ENCODE measurements around the gene BTN1A1.
A peak's percentile ranks its signal among the peaks of the same experiment; 100 is the strongest.

Gene BTN1A1

DNA sequence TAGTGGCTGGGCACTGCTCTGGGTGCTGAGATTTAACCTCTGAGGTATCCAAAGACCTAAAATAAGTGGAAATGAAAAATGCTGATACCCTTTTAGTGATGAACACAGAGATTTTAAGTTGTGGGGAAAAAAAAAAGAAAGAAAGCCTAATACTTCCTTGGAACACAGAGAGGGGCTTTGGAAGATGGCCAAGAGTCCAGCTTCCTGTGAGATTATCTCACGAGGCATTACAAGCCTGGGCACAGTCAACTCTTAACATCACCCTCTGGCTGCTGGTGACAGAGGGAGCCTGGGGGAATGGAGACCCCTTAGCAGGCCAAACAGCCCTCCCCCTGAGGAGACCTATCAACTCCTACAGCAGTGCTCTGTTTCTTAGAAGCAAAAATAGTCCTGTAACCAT lies 22.7 kb upstream of the BTN1A1 start:
- Histone ChIP-seq H3K27ac (replicated peaks) (peak overlapping the region; percentile 63), H3K4me3 (replicated peaks; ENCODE audit: insufficient read depth, low read length) (no peak overlapping the region)
- TF ChIP-seq GABPA (IDR thresholded peaks at IDR 0.05; ENCODE audit: low read depth) (no peak), CTCF (IDR thresholded peaks at IDR 0.05; ENCODE audit: insufficient read depth, low read length) (no peak), REST (IDR thresholded peaks at IDR 0.05; ENCODE audit: insufficient replicate concordance, low read depth) (no peak), SPI1 (IDR thresholded peaks at IDR 0.05; ENCODE audit: borderline replicate concordance, low read depth) (no peak), POLR2AphosphoS5 (IDR thresholded peaks at IDR 0.05; ENCODE audit: low read depth) (no peak)

GRCh38 chr6:26478100-26478984 lies 21.8 kb upstream of the BTN1A1 start:
- no peak for DNase-seq (ENCODE audit: low read depth in 1 of 2, low spot score in 1 of 2)
- peak overlapping the region; percentile 63; the same call in 1 of the 2 replicates for H3K27ac ChIP-seq (replicated peaks)
- no peak for TF ChIP-seq SPI1 (IDR thresholded peaks at IDR 0.05; ENCODE audit: borderline replicate concordance, low read depth)
- TF ChIP-seq POLR2AphosphoS5 (IDR thresholded peaks at IDR 0.05; ENCODE audit: low read depth) = no peak
- TF ChIP-seq REST (IDR thresholded peaks at IDR 0.05; ENCODE audit: insufficient replicate concordance, low read depth) = no peak
- no peak for TF ChIP-seq GABPA (IDR thresholded peaks at IDR 0.05; ENCODE audit: low read depth)

More for the DNA sequence above, 22.7 kb upstream of the BTN1A1 start:
- H3K27me3 ChIP-seq (ENCODE audit: insufficient read depth, poor library complexity, severe bottlenecking) = no peaks in the 10 kb centered on the region
- DNase-seq (ENCODE audit: low read depth in 1 of 2, low spot score in 1 of 2) = no peak

GRCh38 chr6:26478985-26479278 lies 21.2 kb upstream of the BTN1A1 start:
- no peak overlapping the region for H3K4me3 ChIP-seq (replicated peaks; ENCODE audit: insufficient read depth, low read length)
- TF ChIP-seq GABPA (IDR thresholded peaks at IDR 0.05; ENCODE audit: low read depth) (no peak), SPI1 (IDR thresholded peaks at IDR 0.05; ENCODE audit: borderline replicate concordance, low read depth) (peak; percentile 92), REST (IDR thresholded peaks at IDR 0.05; ENCODE audit: insufficient replicate concordance, low read depth) (no peak)
- no peaks in the 10 kb centered on the region for H3K27me3 ChIP-seq (ENCODE audit: insufficient read depth, poor library complexity, severe bottlenecking)
- H3K27ac ChIP-seq (replicated peaks) = no peak overlapping the region
- DNase-seq (ENCODE audit: low read depth in 1 of 2, low spot score in 1 of 2) = peak in 1 of 2 experiments; percentile 54

More at GRCh38 chr6:26478100-26478984, 21.8 kb upstream of the BTN1A1 start:
- Histone ChIP-seq H3K27me3 (ENCODE audit: insufficient read depth, poor library complexity, severe bottlenecking) (no peaks in the 10 kb centered on the region), H3K4me3 (replicated peaks; ENCODE audit: insufficient read depth, low read length) (no peak overlapping the region)

DNA sequence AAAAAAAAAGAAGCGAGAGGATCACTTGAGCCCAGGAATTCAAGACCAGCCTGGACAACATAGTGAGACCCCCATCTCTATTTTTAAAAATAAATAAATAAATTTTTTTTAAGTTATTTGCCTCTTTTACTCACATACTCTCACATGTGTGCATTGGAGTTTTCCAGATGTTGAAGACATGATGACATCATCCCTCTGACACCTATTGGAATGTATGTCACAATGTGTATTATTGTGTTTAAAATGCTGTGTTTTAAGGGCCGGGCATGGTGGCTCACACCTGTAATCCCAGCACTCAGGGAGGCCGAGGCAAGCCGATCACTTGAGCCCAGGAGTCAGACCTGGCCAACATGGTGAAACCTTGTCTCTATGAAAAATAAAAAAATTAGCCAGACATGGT lies 17.8 kb upstream of the BTN1A1 start:
- no peak for DNase-seq (ENCODE audit: low read depth in 1 of 2, low spot score in 1 of 2)
- Histone ChIP-seq H3K4me3 (replicated peaks; ENCODE audit: insufficient read depth, low read length) (no peak overlapping the region), H3K27ac (replicated peaks) (no peak overlapping the region), H3K27me3 (ENCODE audit: insufficient read depth, poor library complexity, severe bottlenecking) (no peaks in the 10 kb centered on the region)
- no peak for TF ChIP-seq GABPA (IDR thresholded peaks at IDR 0.05; ENCODE audit: low read depth)

All from HL-60 (cell line).